Fibroblast of skin of back (primary cell): ENCODE results near the gene CFL1.
A peak's percentile ranks its signal among the peaks of the same experiment; 100 is the strongest.
"Not testable (repeated sequence)": the region's sequence is repeated elsewhere in the genome, so short reads cannot be mapped to it uniquely, and the experiment has no call there.

Experiments used
- DNase-seq: peaks from one replicate; pipeline ENCODE4 v3.0.0-alpha.2; 2013

Gene CFL1

GRCh38 chr11:65856689-65857499 is 1.1 kb downstream of the CFL1 start:
- peak; percentile 69 for DNase-seq

DNA sequence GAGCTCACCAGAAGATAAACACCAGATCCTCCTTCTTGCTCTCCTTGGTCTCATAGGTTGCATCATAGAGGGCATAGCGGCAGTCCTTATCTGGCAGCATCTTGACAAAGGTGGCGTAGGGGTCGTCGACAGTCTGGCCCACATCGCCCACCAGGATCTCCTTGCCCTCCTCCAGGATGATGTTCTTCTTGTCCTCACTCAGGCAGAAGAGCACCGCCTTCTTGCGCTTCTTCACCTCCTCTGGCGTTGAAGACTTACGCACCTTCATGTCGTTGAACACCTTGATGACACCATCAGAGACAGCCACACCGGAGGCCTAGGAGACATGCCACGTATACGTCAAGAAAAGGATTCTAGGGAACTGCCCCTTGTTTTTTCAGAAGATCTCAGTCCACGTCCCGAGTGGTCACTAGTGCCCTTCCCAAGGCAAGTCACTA is 2.0 kb downstream of the CFL1 start:
- DNase-seq, result no peak

DNA sequence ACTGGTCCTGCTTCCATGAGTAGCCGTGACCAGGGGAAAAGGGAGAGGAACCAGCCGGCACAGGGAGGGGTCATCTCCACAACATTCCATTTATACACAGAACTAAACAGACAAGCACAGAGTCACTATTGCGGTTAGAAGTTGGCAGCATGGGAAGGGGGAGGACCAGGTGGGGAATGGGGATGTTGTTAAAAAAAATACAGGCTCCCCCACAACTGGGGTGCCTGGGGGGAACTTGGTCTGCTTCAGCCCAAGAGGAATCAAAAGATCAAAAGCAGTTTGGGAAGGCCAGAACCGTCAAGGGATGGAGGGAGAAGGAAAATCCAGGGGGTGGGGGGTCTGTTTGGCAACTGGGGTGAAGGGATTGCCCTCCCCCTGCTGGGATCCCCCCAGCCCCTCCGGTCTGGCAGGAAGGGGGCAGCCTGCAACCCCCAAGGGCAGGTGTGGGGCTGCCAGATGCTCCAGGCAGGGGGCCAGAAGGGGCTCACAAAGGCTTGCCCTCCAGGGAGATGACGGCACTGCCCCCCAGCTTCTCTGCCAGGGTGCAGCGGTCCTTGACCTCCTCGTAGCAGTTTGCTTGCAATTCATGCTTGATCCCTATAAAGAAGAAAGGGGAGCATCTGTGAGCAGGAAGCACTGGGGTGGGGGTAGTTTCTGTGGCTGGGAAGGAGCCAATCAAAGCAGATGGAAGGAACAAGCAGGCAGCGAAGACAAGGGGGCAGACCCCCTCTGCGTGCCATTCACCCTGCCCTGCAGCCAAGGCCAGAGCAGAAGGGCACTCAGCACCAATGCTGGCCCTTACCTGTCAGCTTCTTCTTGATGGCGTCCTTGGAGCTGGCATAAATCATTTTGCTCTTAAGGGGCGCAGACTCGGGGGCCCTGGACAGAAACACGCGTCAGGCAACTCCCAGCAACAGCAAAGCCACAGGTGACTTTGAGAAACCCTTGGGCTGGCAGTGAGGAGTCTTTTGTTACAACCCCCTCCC is 2.8 kb downstream of the CFL1 start:
- DNase-seq, result no peak

DNA sequence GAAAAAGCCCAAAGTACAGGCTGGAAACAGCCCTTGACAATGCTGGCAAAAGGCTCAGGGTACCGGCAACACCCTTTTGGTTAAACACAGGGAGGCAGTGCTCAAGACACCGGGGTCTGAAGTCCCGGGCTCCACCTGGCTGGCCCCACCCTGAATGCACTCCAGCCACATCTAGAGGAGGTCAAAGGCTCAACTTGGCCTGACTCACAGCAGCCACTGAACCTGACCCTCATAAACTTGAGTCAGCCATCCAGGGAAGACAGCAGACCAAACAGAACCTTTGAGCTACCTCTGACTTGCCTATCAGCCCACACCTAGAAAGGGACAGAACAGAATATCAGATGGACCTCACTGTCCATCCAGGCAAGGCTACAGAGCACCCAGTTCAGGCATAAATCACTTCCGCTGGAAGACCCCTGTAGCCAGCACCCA is 3.8 kb downstream of the CFL1 start:
- no peak for DNase-seq

DNA sequence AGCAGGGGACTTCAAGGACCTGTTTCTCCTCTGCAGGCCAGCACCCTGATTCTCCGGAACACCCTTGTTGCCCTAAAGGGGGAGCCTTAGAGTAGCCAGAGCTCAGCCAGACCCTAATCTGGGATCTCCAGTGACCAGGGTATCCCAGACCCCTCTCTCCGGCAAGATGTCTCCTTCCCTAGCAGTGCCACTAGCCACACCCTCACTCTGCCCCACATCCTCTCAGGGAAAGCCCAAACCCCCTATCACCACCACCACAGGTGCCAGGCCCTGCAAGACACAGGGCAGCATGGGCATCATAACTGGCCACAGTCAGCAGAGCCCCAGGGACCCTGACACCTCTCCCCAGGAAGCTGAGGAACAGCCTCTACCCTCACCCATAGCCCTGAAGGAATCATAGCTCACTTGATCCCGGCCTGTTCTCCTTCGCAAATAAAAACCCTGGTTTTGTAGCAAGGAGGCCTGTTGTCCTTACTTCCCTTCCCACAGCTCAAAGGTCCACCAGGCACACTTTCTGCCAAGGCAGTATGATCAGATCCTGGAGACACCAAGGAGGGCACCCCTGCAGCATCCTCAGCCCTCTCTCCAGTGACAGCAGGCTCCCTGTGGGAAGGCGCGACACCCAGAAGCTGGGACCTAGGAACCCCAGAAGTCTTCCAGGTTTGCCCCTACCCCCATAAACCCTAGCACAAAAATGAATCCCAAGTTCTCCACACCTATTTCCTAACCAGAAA is 4.6 kb downstream of the CFL1 start:
- no peak for DNase-seq

DNA sequence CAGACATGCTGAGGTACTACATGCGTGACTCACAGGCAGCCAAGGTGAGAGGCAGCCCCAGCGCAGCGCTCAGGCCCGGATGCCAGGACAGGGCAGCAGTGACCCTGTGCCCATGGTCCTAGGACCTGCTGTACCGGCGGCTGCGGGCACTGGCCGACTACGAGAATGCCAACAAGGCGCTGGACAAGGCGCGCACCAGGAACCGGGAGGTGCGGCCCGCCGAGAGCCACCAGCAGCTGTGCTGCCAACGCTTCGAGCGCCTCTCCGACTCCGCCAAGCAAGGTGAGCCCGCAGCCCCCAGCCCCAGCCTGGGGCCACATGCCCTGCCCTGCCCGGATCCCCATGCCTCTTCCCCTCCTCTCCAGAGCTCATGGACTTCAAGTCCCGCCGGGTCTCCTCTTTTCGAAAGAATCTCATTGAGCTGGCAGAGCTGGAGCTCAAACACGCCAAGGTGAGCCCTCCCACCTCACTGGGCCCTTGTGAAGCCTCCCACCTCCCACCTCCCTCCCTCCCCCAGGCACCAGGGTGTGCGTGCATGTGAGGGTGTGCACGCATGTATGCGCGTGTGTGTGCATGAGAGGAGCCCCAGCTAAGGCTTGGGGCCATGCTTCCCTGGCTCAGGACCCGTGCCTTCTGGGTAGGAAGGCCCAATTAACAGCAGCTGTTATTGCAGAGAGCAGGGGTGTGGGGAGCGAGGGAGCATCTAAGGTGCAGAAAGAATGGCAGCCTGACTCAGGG is 5.3 kb downstream of the CFL1 start:
- DNase-seq, result no peak

DNA sequence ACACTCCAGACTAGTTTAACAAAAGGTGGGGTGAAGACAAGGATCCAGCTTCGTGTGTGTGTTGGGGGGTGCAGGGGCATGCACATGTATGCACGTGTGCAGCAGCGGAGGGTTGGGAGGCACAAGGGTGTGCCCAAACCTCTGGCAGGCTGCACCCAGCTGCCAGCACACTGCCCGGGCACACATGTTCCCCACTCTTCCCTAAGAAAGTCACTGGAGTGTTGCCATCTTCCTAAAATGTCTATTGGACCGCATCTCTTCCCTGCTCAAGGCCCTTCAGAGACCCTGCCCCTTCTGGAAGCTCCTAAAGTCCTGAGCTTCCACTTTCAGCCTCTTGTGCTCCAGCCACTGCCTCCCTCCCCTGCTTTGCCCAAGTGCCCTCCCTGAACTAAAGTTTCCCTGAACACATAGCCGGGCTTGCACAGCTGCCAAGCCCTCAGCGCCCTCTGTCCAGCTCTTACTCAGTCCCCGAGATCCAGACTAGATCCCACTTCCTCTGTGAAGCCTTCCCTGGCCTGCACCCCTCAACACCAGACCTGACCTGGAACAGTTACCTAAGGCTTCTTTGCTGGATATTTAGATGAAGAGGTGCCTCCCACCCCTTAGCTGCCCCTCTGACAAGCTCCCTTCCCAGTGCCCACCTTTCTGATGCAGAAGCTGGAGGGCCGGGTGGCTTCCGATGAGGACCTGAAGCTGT is 6.0 kb downstream of the CFL1 start:
- DNase-seq, result no peak

GRCh38 chr11:65851083-65851579 is 6.8 kb downstream of the CFL1 start:
- peak; percentile 46 for DNase-seq

DNA sequence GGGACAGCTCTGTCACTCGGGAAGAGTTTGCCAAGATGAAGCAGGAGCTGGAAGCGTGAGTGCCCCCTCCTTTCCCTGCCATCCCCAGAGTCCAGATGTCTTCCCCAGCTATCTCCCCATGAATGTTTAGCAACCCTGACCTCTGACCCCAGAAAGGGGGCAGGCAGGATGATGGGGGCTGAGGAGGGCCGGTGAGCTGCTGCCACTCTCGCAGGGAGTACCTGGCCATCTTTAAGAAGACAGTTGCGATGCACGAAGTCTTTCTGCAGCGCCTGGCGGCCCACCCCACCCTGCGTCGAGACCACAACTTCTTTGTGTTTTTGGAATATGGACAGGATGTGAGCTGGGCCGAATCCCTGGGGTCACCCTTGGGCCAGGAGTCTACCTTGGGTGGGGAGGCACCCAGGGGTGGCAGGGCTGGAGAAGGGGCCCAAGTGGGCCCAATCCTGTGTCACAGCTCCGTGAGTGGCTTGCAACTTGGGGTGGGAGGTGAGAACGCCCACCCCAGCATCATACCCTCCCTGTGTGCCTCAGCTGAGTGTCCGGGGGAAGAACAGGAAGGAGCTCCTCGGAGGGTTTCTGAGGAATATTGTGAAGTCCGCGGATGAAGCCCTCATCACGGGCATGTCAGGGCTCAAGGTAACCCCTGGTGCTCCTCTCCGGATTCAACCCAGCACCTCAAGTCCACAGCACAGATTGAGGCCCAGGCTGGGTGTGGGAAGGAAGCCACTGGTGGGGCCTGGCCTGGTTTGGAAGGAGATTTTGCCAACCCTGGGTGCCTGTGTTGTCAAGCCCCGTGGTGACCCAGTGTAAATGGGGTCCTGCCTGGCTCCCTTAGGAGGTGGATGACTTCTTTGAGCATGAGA is 7.5 kb downstream of the CFL1 start:
- DNase-seq, result no peak

DNA sequence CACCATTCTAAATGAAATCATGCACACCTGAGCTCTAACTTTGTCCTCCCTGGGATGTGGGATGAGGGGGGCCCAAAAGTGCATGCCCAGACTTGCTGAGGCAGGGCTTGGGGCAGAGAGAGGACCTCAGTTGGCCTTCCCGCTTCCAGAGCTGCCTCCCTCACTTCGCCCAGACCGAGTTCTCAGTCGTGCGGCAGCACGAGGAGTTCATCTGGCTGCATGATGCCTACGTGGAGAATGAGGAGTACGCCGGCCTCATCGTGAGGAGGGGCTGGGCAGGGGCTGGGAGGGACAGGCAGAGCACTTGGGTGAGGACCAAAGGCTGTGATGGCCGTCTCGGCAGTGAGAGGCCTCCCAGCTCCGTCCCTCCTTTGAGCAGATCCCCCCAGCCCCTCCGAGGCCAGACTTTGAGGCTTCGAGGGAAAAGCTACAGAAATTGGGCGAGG is 8.2 kb downstream of the CFL1 start:
- no peak for DNase-seq

DNA sequence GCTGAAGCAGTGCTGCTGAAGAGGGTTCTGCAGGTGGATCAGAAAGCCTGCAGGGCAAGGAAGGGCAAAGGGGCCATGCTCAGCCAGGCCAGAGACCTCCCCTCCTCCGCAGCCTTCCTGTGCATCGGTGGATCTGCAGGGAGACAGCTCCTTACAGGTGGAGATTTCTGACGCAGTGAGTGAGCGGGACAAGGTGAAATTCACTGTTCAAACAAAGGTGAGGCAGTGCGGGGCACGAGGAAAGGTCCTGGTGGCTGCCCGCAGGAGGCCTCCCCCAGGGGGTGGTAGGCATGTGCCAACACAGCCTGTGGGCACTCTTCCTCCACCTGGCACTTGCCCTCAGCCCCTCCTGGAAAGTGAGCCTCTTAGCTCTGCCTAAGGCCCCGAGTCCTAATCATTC is 8.6 kb downstream of the CFL1 start:
- no peak for DNase-seq

GRCh38 chr11:65848693-65849092 is 9.3 kb downstream of the CFL1 start:
- not testable (repeated sequence) for DNase-seq

DNA sequence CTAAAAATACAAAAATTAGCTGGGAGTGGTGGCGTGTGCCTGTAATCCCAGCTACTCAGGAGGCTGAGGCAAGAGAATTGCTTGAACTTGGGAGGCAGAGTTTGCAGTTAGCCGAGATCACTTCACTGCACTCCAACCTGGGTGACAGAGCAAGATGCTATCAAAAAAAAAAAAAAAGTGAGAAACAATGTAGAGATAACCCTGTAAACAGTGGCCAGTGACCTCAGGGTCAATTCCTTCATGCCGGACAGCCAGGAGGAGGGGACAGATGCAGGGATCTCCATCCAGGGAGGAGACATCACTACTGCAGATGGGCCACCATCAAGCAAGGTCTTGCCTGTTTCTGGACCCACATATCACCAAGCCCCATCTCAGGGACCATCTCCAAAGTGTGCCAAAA is 10.2 kb downstream of the CFL1 start:
- DNase-seq, result no peak

- no peak for DNase-seq
Observed at GRCh38 chr11:65844231-65844872, 13.6 kb downstream of the CFL1 start.

GRCh38 chr11:65843811-65844210 is 14.2 kb downstream of the CFL1 start:
- no peak for DNase-seq

DNA sequence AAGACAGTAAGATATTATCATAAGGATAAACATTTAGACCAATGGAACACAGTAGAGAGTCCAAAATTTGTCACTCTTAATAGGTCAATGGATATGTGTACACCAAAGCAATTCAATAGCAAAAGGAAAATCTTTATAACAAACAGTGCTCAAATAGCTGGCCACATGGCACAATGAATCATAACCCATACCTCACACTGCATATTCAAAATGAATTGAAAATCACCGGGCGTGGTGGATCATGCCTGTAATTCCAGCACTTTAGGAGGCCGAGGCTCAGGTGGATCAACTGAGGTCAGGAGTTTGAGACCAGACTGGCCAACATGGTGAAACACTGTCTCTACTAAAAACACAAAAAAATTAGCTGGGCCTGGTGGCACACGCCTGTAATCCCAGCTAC is 15.8 kb downstream of the CFL1 start:
- DNase-seq, result no peak

DNA sequence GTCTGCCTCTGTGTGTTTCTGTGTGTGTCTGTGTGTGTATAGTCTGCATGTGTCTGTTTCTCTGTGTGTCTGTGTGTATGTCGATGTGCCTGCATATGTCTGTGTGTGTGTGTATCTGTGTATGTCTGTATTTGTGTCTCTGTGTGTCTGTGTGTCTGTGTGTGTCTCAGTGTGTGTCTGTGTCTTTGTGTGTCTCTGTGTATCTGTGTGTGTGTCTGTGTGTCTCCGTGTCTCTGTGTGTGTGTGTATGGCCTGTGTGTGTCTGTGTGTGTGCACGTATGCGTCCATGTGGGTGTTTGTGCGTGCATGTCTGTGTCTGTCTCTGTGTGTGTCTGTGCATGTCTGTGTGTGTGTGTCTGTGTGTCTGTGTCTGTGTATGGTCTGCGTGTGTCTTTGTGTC is 23.8 kb downstream of the CFL1 start:
- no peak for DNase-seq

DNA sequence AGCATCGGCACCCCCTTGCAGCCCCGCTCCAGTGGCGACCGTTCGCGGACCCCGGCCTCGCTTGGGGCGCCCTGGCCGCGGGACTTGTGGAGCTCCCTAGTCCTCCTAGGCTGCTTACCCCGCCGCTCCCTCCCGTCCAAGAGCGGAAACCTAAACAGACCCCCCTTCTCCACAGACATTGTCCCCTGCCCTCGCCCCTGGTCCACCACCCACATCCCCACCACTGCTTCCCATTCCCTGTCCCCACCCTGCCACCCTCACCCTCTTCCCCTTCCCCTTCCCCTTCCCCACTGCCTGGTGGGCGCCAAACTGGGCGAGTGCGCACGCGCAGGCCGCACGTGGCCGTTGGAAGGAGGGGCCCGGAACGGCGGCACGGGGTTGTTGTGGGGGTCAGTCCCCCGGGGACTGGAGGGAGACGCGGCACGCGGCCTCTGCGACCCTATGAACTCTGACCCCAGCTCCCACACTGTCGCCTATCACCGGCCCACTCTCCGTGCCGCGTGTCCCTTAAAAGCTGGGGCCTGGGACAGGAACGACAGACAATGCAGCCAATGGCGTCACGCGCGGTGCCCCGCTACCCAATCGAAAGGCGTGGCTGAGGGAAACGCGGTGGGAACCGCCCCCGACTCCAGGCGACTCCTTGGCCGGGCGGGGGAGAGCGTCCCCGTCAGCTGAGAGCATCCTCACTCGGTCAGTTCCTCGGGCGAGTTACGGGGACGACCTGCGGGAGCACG is 24.5 kb downstream of the CFL1 start, which contains the start of gene SNX32:
Gene SNX32, plus strand, starts transcription at position 667 of the 734 bp plus-strand sequence. CDS start 103 bp downstream, outside the sequence.
- peak; percentile 92 for DNase-seq

DNA sequence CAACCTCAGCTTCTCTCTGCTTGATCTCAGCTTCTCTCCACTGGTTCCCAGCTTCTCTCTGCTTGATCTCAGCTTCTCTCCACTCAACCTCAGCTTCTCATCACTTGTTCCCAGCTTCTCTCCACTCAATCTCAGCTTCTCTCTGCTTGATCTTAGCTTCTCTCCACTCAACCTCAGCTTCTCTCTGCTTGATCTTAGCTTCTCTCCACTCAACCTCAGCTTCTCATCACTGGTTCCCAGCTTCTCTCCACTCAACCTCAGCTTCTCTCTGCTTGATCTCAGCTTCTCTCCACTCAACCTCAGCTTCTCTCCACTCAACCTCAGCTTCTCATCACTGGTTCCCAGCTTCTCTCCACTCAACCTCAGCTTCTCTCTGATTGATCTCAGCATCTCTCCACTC is 25.7 kb downstream of the CFL1 start:
- not testable (repeated sequence) for DNase-seq
